GM15510 (cell line): ENCODE data around the gene SLC38A11.

ENCODE experiments used
- POLR2A ChIP-seq: IDR thresholded peaks from 3 replicates; pipeline ENCODE4 v1.6.1; 2011; ENCODE audit warnings: borderline replicate concordance; ENCODE audit not compliant: insufficient read length; ENCODE audit errors: extremely low read depth

The SLC38A11 gene

DNA sequence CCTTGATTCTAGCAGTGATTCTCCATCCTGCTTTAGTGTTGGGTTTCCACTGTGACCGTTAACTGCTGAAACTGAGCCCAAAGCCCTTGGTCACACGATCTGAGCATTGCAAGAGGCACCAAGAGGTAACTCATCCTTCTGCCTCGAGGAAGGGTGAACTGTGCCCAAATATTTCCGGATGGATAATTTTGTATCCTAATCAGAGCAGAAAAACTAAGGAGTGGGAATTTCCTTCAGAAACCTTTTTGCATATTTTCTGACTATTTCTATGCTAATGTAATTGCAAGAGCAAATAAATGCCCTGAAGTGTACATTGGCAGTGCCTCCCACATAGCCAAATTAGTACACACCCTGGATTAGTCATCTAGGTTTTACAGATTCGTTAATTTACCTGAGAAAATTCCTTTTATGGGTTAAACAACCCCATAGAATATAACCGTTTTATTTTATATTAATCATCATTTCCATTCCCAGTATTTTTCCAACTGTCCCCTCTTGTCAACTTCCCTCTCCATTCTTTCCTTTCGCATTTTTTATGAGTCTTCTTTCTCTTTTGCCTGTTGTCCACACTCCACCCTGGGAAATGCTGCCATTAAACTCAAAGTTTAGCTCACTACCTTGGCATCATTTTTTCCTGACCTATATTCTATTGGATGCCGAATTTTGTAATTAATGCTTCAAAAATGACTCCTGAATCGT lies 82.0 kb downstream of the SLC38A11 start:
- TF ChIP-seq POLR2A = no peak

DNA sequence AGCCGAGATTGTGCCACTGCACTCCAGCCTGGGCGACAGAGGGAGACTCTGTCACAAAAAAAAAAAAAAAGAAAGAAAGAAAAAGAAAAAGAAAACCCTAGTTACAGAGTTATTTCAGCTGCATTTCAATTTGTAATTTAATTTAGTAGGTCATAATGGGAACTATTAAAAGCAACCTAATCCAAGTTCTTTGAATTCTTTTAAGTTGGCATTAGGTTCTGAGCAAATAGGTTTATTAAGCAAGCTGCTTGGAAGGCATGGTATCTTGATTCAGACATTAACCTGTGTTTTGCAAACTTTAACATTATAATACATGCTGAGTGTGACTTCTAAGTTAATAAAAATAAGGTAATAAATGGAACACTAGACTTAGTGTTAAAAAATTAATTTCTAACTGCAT lies 83.9 kb downstream of the SLC38A11 start:
- no peak for TF ChIP-seq POLR2A

DNA sequence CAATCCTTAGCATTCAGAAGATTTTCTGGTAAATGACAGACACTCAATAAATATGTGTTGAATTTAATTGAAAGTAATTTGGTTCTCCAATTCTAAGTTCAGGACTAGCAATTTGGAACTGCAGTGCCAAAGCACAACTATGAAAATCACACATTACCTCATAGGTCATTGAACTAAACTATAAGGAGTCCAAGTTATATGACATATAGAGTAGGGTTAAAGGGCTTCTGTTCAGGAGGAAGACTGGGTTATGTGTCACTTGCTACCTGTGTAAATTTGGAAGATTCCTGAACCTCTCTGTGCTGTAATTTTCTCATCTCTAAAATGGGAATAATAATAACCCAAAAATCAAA lies 85.9 kb downstream of the SLC38A11 start:
- TF ChIP-seq POLR2A = no peak

DNA sequence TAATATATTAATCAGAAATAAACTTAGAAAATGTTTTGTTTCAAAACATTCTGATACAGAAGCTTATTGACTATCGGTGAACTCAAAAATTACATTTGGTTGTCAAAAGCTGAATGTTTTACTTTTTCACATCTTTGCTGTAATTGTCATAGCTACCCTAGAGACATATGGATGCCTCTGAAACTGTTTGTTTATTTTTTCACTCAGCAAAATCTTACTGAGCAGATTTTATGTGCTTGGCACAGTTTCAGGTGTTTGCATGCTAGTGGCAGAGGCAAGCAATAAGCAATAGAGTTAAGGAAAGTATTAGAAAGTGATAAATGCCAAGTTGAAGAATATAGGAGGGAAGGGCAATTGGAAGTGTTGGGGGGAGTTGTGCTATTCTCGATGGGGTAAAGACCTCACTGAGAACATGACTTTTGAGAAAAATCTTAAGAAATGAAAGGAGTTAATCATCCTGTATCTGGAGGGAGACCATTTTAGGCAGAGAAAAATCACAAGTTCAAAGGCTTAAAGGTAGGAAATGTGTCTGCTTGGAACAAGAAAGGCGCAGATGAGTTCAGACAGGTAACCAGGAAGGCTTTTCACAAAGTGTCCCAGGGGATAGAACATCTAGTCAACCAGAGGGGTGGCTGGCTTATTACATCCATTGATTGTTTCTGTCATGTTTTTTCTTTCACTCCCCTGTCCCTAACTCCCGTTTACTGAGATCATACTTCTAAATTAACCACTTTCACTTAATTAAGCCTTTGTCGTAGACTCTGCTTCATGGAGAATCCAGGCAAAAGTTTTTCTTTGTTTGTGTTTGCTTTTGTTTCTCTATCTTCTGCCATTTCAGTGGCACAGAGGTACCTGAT lies 86.5 kb downstream of the SLC38A11 start:
- no peak for TF ChIP-seq POLR2A

DNA sequence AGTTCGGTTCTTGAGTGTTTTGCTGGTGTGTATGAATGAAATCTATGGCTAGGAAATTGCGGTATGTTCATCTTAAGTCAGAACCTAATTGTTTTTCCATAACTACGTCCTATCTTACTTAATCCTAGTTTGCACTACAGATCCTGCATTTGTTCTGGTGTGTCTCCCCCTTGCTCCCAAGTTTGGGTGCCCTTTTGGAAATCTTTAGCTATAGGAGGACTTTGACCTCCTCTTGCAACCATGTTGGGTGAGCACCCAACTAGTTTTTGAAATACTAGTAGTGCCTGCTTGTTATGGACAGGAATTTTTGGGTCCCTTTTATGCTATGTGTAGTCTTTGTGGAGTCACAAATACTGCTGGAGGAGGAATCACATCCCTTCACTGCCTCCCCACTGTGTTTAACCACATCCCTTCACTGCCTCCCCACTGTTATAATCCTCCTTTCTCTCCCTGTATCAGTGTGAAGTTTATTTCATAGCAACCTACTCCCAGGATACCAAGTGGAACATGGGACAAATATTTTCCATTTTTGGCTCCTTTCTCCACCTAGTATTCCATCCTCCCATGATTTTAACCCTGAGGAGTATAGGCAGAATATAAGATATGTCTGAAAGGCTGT lies 87.4 kb downstream of the SLC38A11 start:
- no peak for TF ChIP-seq POLR2A

DNA sequence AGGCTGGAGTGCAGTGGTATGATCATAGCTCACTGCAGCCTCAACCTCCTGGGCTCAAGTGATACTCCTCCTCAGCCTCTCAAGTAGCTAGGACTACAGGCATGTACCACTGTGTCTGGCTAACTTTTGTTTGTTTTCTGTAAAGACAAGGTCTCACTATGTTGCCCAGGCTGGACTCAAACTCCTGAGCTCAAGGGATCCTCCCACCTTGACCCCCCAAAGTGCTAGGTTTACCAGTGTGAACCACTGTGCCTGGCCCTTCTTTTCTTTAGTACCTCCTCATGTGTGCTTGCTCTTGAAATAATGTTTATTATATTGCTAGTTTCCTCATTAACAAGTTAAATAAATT lies 94.7 kb downstream of the SLC38A11 start:
- no peak for TF ChIP-seq POLR2A

DNA sequence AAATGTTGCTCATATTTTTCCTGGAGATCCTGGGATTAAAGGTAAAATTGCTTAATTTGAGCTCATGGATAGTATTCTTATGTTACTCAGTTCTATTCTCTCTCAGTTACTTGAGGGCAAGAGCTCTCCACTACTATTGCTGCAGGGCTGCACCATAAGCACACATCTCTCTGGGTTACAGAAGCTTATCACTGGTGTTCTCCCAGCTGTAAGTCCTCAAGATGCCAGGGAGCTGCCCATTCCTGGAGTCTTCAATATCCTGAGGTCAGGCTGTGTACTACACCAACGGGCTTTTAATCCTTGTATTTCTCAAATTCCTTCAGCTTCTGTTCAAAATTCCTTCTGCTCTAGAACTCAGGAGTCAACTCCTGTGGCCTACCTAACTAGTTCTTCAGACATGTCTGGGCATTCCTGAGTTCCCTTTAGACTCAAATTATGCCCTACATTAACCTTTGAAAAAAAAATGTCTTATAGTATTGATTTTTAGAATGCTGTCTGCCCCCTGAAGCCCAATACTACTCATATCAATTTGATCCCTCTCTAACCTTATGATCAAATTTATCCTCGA lies 96.0 kb downstream of the SLC38A11 start:
- TF ChIP-seq POLR2A = no peak

DNA sequence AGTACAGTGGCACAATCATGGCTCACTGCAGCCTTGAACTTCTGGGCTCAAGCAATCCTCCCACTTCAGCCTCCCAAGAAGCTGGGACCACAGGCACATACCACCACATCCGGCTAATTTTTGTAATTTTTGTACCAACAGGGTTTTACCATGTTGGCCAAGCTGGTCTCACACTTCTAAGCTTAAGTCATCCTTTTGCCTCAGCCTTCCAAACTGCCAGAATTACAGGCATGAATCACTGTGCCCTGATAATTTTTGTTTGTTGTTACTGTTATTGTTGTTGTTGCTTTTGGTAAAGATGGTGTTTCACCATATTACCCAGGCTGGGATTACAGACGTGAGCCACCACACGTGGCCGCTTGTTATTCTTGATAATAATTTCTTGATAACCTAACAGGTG lies 103.2 kb downstream of the SLC38A11 start:
- TF ChIP-seq POLR2A = no peak

DNA sequence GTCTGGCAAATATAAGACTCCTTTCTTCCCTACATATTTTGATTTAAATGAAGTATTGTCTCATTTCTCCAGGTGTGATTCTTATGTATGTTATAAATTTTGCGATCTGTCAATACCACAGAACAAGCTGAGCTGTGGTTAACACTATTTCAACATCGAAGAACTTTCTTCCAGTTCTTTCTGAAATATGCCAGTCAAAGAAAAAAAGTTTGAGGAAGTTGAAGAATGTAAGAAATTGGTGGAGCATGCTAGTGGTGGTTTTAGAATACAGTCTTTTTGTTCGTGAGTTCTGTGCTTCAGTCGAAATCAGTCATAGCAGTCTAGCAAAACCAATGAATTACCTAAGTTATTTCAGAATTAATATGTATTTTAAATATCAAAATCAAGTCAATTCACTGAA lies 105.1 kb downstream of the SLC38A11 start:
- TF ChIP-seq POLR2A = no peak

DNA sequence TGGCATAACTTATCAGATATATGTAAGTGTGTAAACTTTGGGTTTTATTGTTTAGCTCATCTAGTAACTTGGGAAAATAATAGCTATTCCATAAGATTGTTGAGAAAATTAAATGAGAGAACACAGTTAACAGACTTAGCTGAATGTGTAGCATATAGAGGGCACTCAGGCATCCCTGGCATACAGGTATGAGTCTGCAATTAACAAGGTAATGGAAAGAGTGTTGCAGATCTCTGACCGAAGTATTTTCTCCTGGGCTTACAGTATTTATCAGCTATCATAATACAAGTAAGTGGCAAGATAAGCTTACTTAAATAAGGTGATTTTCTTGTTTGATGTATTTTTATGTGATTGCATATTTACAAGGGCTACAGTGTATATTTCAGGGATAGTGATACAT lies 105.8 kb downstream of the SLC38A11 start:
- TF ChIP-seq POLR2A = no peak

DNA sequence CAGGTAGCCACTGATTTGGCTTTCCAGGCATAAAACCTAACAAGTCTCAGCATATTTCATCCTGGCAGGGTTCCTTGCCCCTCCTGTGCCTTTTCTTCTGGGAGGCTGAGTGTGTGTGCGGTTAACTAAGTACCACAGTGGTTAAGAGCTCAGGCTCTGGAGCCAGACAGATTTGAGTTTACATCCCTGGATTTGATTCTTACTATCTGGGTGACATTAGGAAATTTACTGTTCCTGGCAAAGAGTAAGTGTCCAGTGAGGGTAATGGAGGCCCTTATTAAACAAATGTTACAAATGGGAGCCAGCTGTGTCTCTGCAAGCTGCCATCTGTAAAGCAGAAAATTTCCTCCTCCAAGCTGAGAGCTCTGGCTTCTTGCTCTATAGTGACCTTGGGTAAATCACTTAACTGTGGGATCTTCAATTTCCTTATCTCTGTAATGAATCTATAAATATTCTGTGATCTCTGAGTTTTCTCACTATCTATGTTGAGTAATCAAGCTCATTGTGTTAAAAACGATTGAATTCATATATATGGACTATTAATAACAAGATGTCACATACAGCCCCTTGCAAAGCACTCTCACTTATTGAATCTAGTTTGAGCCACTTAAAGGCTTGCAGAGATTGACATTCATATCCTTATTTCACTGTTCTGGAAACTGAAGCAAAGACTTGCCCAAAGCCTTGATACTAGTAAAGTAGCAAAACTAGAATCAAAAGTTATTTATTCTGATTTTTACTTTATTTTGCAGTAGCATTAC lies 107.2 kb downstream of the SLC38A11 start:
- no peak for TF ChIP-seq POLR2A

DNA sequence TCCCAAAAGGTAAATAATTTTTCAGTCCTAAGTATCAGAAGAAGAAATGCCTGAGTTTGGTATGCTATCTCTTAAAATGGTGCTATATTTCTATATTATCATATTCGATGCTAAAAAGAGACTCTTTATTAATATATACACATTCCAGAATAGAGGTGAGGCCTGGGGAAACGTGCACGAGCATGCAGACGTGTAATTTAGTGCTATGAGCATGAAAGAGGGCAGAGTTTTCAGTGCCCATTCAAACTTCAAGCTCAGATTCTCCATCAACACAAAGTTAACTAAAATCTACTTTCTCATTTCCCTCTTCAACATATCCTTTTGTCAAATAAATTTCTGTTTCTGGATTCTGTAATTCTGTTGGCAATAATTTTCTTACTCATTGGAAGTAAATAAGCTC lies 108.0 kb downstream of the SLC38A11 start:
- TF ChIP-seq POLR2A = no peak

DNA sequence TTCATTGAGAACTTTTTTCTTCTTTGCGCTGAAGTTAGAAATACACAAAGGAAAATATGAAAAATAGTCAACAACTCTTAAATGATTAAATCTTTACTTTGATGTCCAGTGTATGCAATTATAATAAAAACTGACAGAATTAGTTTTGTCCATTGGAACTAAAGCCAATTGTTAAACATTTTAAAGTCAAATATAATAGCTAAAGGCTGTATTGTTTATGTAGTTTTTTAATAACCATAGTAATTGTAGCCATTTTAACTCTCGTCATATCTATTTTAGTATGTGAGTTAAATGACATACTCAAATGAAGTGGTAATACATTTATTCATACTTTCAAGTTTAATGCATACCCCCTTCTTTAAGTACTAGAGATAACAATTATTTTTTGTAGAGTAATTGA lies 109.0 kb downstream of the SLC38A11 start:
- TF ChIP-seq POLR2A = no peak
